Suppressor macrophage treated with lipopolysaccharide for 4 hours (primary cell): Measurements from ENCODE around the gene C16orf87.

ENCODE experiments used
- DNase-seq: peaks from one replicate; pipeline ENCODE4 v3.0.0-alpha.2; 2020

C16orf87 gene

GRCh38 chr16:46753015-46753414 is 78.0 kb downstream of the C16orf87 start:
- DNase-seq = no peak

GRCh38 chr16:46751381-46751780 is 79.6 kb downstream of the C16orf87 start:
- no peak for DNase-seq

GRCh38 chr16:46748775-46749705 is 81.9 kb downstream of the C16orf87 start:
- DNase-seq = no peak

- DNase-seq = no peak
These were observed 83.0 kb downstream of the C16orf87 start, which contains the start of gene MYLK3 for GRCh38 chr16:46747777-46748651. MYLK3 (minus strand) TSS chr16:46748344; CDS start chr16:46748193, 151 bp downstream.

GRCh38 chr16:46746821-46747776 is 83.9 kb downstream of the C16orf87 start:
- DNase-seq = no peak
